ENCODE results near the gene FCN1.
"Not testable (repeated sequence)": the region's sequence is repeated elsewhere in the genome, so short reads cannot be mapped to it uniquely, and the experiment has no call there.

Gene FCN1

GRCh38 chr9:134871697-134872340, 45.9 kb downstream of the FCN1 start:
- no peak for DNase-seq (ENCODE audit: low read depth)

- DNase-seq (ENCODE audit: low read depth), result no peak
These were observed 46.7 kb downstream of the FCN1 start for GRCh38 chr9:134870746-134871662.

- no peak for DNase-seq (ENCODE audit: low read depth)
These were observed 47.4 kb downstream of the FCN1 start for GRCh38 chr9:134870301-134870694.

GRCh38 chr9:134869554-134870300, 48.0 kb downstream of the FCN1 start:
- no peak for DNase-seq (ENCODE audit: low read depth)

- DNase-seq (ENCODE audit: low read depth), result no peak
These were observed 48.8 kb downstream of the FCN1 start for GRCh38 chr9:134868751-134869553.

- no peak for DNase-seq (ENCODE audit: low read depth)
These were observed 49.6 kb downstream of the FCN1 start for GRCh38 chr9:134867917-134868750.

- no peak for DNase-seq (ENCODE audit: low read depth)
These were observed 52.9 kb downstream of the FCN1 start for GRCh38 chr9:134864821-134865190.

- no peak for DNase-seq (ENCODE audit: low read depth)
These were observed 53.5 kb downstream of the FCN1 start for GRCh38 chr9:134863941-134864820.

- no peak for DNase-seq (ENCODE audit: low read depth)
These were observed 54.3 kb downstream of the FCN1 start for GRCh38 chr9:134863306-134863902.

- no peak for DNase-seq (ENCODE audit: low read depth)
These were observed 55.9 kb downstream of the FCN1 start for GRCh38 chr9:134861595-134862334.

- DNase-seq (ENCODE audit: low read depth), result no peak
These were observed 57.2 kb downstream of the FCN1 start for GRCh38 chr9:134860510-134860909.

- peak; percentile 26 for DNase-seq (ENCODE audit: low read depth)
These were observed 59.5 kb downstream of the FCN1 start for GRCh38 chr9:134858051-134858841.

- not testable (repeated sequence) for DNase-seq (ENCODE audit: low read depth)
These were observed 60.3 kb downstream of the FCN1 start for GRCh38 chr9:134857451-134857850.

GRCh38 chr9:134855900-134856377, 61.8 kb downstream of the FCN1 start:
- DNase-seq (ENCODE audit: low read depth), result no peak
